Esophagus squamous epithelium (tissue), 4 donors: ENCODE measurements around the gene PIGH.

Experiments
- POLR2A ChIP-seq, 4 donors: fragments of 450-650 bp; IDR thresholded peaks; one replicate each; pipeline ENCODE4 v1.6.1; 2017; ENCODE audit warnings: antibody characterized with exemption in 4 of 4, mild to moderate bottlenecking in 4 of 4, moderate library complexity in 3 of 4
- TF ChIP-seq, protein P1 (sequence below), 6 experiments: fragments of 450-650 bp in 4 of 6; fragments of 200-600 bp in 2 of 6; sonication (generic) in 2 of 6; IDR thresholded peaks; one replicate each; pipeline ENCODE4 v1.5.1; 2016 to 2019; ENCODE audit warnings: antibody characterized with exemption in 6 of 6, mild to moderate bottlenecking in 4 of 6, moderate library complexity in 4 of 6

DNA sequence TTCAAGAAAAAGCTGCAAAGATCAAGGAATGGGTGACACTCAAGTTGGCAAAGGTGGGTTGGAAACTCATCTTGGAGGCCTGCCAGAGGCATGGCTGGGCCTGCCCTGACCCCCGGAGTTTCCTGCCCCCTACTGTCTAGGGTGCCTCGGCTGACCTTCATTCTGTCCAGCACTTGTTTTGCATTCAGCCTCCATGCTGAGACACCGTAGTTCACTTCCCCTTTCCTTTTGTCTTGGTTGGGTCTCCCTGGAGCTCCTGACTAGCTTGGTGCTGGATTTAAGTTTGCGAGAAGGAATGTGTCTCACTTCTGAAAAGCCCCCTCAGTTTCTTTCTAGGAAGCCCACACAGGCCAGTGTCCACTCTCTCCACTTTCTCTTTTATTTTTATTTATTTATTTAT is 40.4 kb downstream of the PIGH start:
- TF ChIP-seq, protein P1, sequence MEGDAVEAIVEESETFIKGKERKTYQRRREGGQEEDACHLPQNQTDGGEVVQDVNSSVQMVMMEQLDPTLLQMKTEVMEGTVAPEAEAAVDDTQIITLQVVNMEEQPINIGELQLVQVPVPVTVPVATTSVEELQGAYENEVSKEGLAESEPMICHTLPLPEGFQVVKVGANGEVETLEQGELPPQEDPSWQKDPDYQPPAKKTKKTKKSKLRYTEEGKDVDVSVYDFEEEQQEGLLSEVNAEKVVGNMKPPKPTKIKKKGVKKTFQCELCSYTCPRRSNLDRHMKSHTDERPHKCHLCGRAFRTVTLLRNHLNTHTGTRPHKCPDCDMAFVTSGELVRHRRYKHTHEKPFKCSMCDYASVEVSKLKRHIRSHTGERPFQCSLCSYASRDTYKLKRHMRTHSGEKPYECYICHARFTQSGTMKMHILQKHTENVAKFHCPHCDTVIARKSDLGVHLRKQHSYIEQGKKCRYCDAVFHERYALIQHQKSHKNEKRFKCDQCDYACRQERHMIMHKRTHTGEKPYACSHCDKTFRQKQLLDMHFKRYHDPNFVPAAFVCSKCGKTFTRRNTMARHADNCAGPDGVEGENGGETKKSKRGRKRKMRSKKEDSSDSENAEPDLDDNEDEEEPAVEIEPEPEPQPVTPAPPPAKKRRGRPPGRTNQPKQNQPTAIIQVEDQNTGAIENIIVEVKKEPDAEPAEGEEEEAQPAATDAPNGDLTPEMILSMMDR (IDR thresholded peaks at IDR 0.05) = no peak
- no peak for TF ChIP-seq POLR2A (IDR thresholded peaks at IDR 0.05)
